Nephron progenitor cell (in vitro differentiated cells): Measurements from ENCODE around the gene CD83.
A peak's percentile ranks its signal among the peaks of the same experiment; 100 is the strongest.

ENCODE experiments used
- DNase-seq: peaks from one replicate; pipeline ENCODE4 v3.0.0; 2021
- H3K27ac Mint-ChIP-seq: 2 replicates; pipeline ENCODE4 v1.8.0; 2021; ENCODE audit warnings: mild to moderate bottlenecking, moderate library complexity, mixed read lengths
- H3K27me3 Mint-ChIP-seq: 2 replicates; pipeline ENCODE4 v1.8.0; 2021; ENCODE audit warnings: mild to moderate bottlenecking, low read depth, mixed read lengths; ENCODE audit not compliant: poor library complexity
- H3K36me3 Mint-ChIP-seq: 2 replicates; pipeline ENCODE4 v1.8.0; 2021; ENCODE audit warnings: low read depth, mixed read lengths
- H3K4me1 Mint-ChIP-seq: 2 replicates; pipeline ENCODE4 v1.8.0; 2021; ENCODE audit warnings: mixed read lengths
- H3K4me3 Mint-ChIP-seq: 2 replicates; pipeline ENCODE4 v1.8.0; 2021; ENCODE audit warnings: mild to moderate bottlenecking, moderate library complexity, mixed read lengths
- H3K9me3 Mint-ChIP-seq: 2 replicates; pipeline ENCODE4 v1.8.0; 2021; ENCODE audit warnings: mild to moderate bottlenecking, moderate library complexity, mixed read lengths
- TF ChIP-seq, protein P1 (sequence below): fragments of 200-600 bp; sonication (generic); IDR thresholded peaks from 2 replicates; pipeline ENCODE4 v1.5.0; 2021; ENCODE audit warnings: antibody characterized with exemption

CD83 gene

DNA sequence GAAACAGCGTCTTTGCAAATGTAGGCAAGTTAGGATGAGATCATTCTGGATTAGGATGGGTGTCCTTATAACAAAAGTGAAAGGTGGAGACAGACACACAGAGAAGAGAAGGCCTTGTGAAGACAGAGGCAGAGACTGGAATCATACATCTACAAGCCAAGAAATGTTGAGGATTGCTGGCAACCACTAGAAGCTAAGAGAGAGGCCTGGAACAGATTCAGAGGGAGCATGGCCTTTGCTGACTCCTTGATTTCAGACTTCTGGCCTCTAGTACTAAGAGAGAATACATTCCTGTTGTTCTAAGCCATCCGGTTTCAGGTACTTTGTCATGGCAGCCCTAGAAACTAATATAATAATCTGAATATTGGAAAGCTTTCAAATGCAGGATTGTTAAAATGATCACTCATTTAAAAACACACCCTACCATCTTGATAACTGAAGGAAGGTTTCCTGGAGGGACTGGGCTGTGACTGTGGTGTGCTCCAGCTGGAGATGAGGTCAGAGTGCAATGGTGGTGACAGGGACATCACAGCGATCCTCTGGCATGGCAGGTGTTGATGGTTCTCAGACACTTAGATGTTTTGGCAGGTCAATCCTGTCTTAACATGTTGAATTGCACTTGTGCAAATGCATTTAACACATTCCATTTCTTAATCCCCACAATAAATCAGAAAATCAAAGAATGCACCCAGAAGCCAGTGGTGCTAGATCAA is 25.1 kb downstream of the CD83 start:
- Mint-ChIP-seq H3K9me3 (no peaks in the 10 kb centered on the region), H3K4me1 (peaks cover 63% of the 10 kb centered on the region), H3K27ac (no peak overlapping the region), H3K4me3 (no peak overlapping the region), H3K27me3 (peaks cover 11% of the 10 kb centered on the region), H3K36me3 (no peaks in the 10 kb centered on the region)
- no peak for DNase-seq
- TF ChIP-seq, protein P1, sequence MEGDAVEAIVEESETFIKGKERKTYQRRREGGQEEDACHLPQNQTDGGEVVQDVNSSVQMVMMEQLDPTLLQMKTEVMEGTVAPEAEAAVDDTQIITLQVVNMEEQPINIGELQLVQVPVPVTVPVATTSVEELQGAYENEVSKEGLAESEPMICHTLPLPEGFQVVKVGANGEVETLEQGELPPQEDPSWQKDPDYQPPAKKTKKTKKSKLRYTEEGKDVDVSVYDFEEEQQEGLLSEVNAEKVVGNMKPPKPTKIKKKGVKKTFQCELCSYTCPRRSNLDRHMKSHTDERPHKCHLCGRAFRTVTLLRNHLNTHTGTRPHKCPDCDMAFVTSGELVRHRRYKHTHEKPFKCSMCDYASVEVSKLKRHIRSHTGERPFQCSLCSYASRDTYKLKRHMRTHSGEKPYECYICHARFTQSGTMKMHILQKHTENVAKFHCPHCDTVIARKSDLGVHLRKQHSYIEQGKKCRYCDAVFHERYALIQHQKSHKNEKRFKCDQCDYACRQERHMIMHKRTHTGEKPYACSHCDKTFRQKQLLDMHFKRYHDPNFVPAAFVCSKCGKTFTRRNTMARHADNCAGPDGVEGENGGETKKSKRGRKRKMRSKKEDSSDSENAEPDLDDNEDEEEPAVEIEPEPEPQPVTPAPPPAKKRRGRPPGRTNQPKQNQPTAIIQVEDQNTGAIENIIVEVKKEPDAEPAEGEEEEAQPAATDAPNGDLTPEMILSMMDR = no peak

DNA sequence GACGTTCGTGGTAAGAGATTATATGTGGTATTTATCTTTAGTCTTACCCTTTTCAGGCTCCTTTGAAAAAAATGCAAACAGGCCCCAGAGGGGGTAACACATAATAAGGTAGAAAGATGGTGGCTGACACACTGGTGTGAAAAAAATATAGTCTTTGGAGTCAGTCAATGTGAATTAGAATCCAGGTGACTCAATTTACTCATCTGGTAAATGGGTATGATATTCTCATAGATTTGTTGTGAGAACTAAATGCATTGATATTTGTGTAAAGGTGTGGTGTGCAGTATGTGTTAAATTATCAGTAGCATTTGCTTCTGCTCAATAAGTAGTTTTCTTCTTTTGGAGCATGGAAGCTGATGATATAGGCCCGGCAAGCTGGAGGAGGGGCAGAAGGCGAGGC is 25.7 kb downstream of the CD83 start:
- no peak for DNase-seq
- peaks cover 9% of the 10 kb centered on the region for H3K27me3 Mint-ChIP-seq
- H3K4me1 Mint-ChIP-seq = peaks cover 70% of the 10 kb centered on the region
- H3K9me3 Mint-ChIP-seq = no peaks in the 10 kb centered on the region
- no peaks in the 10 kb centered on the region for H3K36me3 Mint-ChIP-seq
- H3K4me3 Mint-ChIP-seq = no peak overlapping the region
- TF ChIP-seq, protein P1 = no peak
- no peak overlapping the region for H3K27ac Mint-ChIP-seq

DNA sequence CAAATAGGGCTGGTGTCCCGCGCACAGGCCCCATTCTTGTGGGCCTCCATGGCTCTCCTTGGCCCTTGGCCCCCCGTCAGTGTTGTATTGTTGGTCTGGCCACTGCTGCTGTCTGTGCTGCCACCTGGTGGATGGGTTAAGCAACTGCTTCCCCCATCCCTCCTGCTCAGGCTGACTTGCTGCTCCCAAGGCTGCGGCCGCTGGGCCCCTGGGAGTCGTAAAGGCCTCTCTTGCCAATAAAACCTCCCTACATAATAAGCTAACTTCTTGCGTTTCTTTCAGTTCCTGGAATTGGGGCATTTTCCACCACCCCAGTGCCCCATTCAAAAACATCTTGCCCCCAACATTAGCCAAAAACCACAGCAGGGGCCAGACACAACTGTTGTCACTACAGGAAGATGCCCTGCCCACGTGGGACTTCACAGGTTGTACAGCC is 27.1 kb downstream of the CD83 start:
- peaks cover 83% of the 10 kb centered on the region for H3K4me1 Mint-ChIP-seq
- peak; percentile 88 for DNase-seq
- TF ChIP-seq, protein P1 = peak; percentile 95
- H3K27ac Mint-ChIP-seq = no peak overlapping the region
- H3K27me3 Mint-ChIP-seq = peaks cover 9% of the 10 kb centered on the region
- H3K36me3 Mint-ChIP-seq = no peaks in the 10 kb centered on the region
- H3K4me3 Mint-ChIP-seq = peak overlapping the region; percentile 10
- no peaks in the 10 kb centered on the region for H3K9me3 Mint-ChIP-seq

DNA sequence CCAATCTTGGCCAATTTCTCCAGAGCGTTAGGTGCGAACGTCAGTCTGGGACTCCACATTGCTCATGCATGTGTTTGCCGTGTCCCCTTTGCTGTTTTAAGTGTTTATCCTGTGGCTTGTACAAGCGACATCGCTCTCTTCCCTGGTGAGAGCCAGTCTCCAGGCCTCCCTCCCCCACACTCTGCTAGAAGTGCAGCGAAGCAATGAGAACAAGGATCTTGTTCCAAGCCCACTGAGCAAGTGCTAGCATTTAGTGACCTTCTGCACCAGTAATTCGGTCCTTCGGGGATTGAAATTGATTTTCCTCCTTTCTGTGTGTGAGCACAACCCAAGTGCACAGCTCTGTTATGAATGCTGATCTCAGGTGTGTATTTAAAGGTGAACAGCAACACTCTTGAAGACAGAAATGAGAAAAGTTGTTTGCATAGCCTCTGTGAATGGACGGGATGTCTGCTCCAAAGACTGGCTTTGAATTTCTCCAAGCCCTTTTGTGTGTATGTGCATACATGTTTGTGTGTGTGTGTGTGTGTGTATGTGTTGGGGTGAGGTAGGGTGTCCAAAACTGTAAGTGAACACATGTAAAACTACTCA is 29.0 kb downstream of the CD83 start:
- Mint-ChIP-seq H3K36me3 (no peaks in the 10 kb centered on the region), H3K27ac (peak overlapping the region; percentile 83), H3K9me3 (no peaks in the 10 kb centered on the region), H3K4me1 (peaks cover 80% of the 10 kb centered on the region), H3K27me3 (peaks cover 16% of the 10 kb centered on the region), H3K4me3 (peak overlapping the region; percentile 50)
- TF ChIP-seq, protein P1 = no peak
- peak; percentile 56 for DNase-seq

DNA sequence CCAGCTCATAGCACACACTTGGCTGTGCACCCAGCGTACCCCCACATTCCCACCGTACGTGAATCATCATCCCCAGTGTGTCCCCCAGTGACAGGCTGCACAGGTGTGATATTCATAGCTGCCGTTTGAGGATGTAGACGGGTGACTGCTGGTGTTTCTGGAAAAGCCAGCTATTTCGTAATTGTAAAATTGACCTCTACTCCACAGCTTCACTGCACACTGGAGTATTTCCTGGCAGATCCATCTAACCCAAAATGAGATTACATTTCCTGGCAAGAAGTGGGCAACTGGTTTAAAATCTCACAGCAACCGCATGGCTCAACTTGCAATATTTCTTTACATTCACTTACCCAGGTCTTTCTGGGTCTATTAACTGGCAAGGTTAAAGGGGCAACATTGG is 30.3 kb downstream of the CD83 start:
- Mint-ChIP-seq H3K4me1 (peaks cover 71% of the 10 kb centered on the region), H3K9me3 (no peaks in the 10 kb centered on the region), H3K27ac (peak overlapping the region; percentile 38), H3K36me3 (no peaks in the 10 kb centered on the region), H3K4me3 (no peak overlapping the region), H3K27me3 (peaks cover 16% of the 10 kb centered on the region)
- DNase-seq = no peak
- TF ChIP-seq, protein P1 = no peak

DNA sequence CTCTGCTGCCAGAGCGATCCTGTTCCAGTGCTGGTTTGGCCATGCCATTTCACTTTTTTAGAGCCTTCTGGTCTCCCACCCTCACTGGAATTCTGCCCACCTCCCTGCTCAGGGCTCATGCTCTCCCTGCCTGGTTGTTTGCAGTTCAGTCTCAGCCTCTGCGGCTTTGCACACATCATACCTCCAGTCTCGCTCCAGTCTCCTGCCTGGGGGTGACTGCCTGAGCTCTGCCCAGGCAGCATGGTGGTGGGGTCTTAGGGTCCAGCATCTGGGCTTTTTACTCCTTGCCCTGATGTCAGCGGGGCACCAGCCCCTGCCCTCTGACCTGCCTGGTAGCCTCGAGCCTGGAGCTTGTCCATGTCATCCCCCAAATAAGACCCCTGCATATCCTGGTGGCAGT is 30.9 kb downstream of the CD83 start:
- Mint-ChIP-seq H3K4me1 (peaks cover 69% of the 10 kb centered on the region), H3K4me3 (no peak overlapping the region), H3K9me3 (no peaks in the 10 kb centered on the region), H3K36me3 (no peaks in the 10 kb centered on the region), H3K27me3 (peaks cover 16% of the 10 kb centered on the region), H3K27ac (peak overlapping the region; percentile 38)
- DNase-seq = no peak
- TF ChIP-seq, protein P1 = no peak
